Adipose tissue (tissue), 3 donors: ENCODE data around the gene VPS37D. TPM values are rescaled to one million over a fixed set of nuclear protein-coding genes. Genes with fewer than 3 reads are reported as not detected.
"Not testable (repeated sequence)": the region's sequence is repeated elsewhere in the genome, so short reads cannot be mapped to it uniquely, and the experiment has no call there.

Source experiments
- H3K27ac ChIP-seq: one replicate; pipeline ENCODE4 v1.5.1; 2013; ENCODE audit warnings: low read depth, low read length
- WGBS, 3 donors: extraction: QIAGEN DNeasy Blood & Tissue Kit; methylation state at CpG; one replicate each; pipeline ENCODE4 v1.1.7; 2013; 5-methylcytosine and 5-hydroxymethylcytosine counted together
- polyA plus RNA-seq, 3 donors: library from polyadenylated mRNA; stranded (reverse); fragments of 200-250 nt; gene quantifications; one replicate each; pipeline ENCODE4 v1.2.3, GENCODE V29; 2013
- donor health status: healthy with polysubstance abuse.
- donor health status: Bipolar disorder and iron deficiency.
- donor health status: healthy.

The VPS37D gene
- 1 to 10 TPM; 1.2 to 3.9 (median 1.3) TPM for polyA plus RNA-seq

DNA sequence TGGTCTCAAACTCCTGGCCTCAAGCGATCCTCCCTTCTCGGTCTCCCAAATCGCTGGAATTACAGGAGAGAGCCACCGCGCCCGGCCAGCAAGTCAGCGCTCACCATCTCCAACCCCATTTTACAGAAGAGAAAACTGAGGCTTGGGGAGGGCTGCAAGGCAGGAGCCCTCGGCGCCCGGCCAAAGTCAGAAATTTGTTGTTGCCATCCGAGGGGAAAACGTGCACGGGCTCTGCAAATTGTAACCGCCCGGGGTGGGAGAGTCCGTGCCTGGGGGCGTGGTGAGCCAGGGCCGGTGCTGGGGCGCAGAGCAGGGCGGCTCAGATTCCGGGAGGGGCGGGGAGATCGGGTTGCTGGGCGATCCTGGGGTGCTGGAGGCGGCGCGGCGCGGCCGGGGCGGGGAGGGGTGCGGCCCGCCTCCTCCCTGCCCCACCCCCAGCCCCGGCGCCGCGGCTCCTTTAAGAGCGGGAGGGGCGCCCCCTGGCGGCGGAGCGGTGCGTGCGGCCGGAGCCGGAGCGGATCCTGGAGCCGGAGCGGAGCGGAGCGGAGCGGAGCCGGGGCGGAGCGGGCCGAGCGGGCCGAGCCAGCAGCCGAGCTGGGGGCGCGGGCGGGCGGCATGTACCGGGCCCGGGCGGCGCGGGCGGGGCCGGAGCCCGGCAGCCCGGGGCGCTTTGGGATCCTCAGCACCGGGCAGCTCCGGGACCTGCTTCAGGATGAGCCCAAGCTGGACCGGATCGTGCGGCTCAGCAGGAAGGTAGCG lies at the start of gene VPS37D:
TSS of gene VPS37D (plus strand) at position 488 of the 759 bp plus-strand sequence. CDS start at position 616, 128 bp downstream.
- WGBS, 3 donors = 3 to 6% (median 5%) methylated on average over 48 to 79 of the region's 79 CpGs
- no peak within 1 kb of the TSS for H3K27ac ChIP-seq

DNA sequence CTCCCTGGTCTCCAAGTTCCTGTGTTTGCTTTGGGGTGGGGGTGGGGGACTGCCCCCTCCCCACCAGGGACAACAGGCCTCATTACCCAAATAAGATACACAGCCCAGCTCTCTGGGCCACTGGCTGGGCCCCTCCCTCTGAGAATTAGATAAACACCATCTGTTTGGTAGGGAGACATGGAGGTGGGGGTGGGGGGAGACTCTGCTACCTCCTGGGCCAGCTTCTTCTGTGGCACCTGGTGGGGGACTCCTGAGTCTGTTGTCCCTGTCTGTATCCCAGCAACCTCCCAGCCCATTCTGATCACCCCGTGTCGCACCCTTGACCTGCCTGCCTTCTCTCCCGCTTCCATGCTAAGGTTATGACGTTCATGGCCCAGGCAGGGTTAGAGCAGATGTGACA lies 49.1 kb upstream of the VPS37D start:
- H3K27ac ChIP-seq = no peak overlapping the region
- WGBS, 3 donors = 78 to 91% (median 78%) methylated on average over 4 of the region's 4 CpGs

- not testable (repeated sequence) for H3K27ac ChIP-seq
- 85 to 90% (median 88%) methylated on average over 11 of the region's 11 CpGs for WGBS, 3 donors
Observed at GRCh38 chr7:73619394-73619793, 48.2 kb upstream of the VPS37D start.

DNA sequence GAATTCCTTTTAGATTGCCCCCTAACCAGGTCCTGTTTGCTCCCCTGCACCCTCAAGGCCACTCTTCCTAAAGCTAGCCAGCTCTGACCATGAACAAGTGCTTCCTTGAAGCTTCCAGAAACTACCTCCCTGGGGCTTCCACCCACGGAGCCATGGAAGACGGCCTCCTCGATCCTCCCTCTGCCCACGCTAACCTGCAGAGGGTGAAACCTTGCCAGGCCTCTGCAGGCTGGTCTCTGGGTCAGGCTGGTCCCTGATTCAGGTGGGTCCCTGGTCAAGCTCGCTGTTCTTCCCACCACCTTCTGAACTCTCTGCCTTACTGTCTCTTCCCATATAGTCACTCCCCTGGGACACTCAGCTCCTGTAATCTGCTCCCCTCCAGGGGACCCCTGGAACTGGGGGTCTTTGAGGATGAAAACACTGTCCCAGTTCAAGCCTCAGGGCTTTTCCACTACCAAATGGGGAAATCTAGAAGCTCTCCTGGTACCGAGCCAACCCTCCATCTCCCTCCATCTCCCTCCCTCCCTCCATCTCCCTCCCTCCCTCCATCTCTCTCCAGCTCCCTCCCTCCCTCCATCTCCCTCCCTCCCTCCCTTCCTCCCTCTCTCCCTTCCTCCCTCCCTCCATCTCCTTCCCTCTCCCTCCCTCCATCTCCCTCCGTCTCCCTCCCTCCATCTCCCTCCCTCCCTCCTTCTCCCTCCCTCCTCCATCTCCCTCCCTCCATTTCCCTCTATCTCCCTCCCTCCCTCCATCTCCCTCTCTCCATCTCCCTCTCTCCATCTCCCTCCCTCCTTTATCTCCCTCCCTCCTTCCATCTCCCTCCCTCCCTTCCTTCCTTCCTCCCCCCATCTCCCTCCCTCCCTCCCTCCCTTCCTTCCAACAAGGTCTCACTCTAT lies 46.2 kb upstream of the VPS37D start:
- no peak overlapping the region for H3K27ac ChIP-seq
- WGBS, 3 donors = 48 to 63% (median 52%) methylated on average over 6 to 7 of the region's 7 CpGs

DNA sequence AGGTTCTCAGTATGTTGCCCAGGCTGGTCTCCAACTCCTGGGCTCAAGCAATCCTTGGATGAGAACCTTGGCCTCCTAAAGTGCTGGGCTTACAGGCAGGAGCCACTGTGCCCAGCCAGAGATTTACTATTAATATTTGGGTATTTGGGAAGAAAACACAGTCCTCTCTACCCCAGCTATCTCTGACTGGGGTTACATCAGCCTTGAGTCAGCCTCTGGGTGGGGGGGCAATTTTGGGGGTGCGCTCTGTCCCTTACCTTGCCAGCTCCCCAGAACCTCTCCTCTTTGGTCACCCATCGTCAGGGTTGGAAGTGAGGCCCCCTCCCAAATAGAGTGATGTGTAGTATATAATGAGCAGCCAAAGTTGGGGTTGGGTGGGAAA lies 45.1 kb upstream of the VPS37D start:
- 20 to 41% (median 29%) methylated on average over 2 of the region's 2 CpGs for WGBS, 3 donors
- H3K27ac ChIP-seq = no peak overlapping the region

DNA sequence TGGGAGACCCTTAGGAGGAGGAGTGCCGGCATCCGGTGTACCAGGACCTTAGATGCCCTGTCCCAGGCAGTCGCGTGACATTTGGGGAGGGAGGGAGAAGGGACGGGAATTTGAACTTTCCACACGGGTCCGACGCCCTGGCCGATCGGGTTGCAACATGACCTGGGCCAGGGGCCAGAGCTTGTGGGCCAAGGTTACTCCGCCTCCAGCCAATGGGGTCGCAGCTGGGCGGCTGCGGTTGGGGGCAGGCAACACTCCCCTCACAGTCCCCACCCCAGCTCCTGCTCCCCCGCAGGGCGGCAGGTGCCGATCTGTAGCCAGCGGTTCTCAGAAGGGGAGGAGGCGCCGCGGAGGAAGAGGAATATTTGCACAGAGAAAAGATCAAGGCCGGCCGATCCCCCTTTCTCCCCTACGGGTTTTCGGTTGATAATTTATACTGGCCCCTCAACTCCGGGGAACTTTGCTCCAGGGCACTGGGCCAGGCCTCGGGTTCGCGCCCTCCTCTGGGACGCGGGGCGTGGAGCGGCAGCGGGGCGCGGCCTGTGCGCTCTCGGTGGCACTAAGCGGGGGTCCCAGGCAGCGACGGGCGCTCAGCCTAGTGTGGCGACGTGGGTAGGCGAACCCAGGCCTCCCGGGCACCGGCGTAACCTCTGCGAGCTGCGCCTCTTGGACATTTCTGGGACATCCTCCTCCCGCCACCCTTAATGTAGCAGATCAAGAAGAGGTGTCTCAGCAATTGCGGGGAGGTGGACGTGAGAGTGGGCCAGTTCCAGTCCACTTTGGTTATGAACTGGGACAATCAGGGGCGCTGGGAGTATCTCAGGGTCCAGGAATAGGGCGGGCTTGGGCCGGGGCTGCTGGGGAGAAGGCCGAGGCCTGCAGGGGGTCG lies 44.5 kb upstream of the VPS37D start:
- WGBS, 3 donors = 2 to 6% (median 3%) methylated on average over 51 to 58 of the region's 58 CpGs
- no peak overlapping the region for H3K27ac ChIP-seq

DNA sequence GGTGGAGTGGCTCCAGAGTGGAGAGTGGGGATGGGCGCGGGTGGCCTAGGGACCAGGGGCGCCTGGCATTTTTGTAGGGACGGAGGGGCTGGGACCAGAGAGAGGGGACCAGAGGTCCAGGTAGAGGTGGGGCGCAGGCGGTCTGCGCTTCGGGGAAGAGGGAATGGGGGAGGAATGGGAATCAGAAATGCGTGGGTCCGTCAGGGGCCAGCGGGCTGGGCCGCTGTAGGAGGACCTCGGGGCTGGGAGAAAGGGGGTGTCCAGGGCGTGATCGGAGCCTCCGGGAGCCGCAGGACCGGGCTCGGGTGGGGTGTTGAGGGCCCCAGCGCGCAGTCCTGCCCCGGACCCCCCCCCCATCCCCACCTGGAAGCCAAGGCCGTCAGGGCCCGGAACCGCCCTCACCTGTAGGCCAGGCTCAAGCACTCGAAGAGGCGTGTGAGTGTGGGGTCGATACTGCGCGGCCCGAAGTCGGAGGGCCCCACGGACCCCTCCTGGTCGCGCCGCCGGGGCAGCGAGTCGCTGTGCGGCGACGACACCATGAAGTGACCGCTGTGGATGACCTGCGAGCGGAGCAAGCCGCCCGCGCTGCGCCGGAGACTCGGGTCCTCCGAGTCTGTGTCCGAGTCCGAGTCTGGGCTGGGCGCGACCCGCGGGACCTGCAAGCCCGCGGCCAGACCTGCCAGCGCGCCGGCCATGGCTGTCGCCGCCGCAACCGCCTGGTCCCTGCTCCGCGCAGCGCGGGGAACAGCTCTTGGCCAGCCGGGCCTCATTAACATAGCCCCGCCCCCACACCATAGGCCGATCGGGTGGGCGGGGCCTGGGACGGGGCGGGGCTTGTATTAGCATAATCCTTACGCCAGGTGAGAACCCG lies 43.6 kb upstream of the VPS37D start, which contains the start of gene MLXIPL:
TSS of gene MLXIPL (minus strand) at position 725 of the 871 bp plus-strand sequence. CDS start at position 695, 30 bp downstream.
- H3K27ac ChIP-seq = no peak within 1 kb of the TSS
- 2 to 4% (median 2%) methylated on average over 53 to 80 of the region's 80 CpGs for WGBS, 3 donors

DNA sequence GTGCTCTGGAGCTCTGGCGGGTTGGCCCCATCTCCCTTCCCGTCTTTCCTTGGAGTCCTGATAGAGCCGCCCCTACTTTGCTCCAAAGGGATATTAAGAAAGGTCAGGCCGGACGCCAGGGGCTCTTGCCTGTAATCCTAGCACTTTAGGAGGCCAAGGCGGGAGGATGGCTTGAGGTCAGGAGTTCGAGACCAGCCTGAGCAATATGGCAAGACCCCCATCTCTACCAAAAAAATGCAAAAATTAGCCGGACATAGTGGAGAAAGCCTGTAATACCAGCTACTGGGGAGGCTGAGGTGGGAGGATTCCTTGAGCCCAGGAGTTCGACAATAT lies 43.0 kb upstream of the VPS37D start:
- no peak overlapping the region for H3K27ac ChIP-seq
- whole genome bisulfite sequencing, 3 donors = 40 to 49% (median 42%) methylated on average over 9 of the region's 9 CpGs

DNA sequence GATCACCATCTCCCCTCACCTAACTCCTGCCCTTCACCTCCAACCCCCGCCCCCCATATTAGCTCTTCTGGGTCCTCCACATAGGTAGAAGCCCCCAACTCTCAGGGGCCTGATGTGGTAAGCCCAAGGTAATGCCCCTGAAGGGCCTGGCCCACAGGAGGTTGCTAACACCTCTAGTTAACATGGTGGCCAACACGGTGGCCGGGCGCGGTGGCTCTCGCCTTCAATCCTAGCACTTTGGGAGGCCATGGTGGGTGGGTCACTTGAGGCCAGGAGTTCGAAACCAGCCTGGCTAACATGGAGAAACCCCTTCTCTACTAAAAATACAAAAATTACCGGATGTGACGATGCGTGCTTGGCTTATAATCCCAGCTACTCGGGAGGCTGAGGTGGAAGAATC lies 42.4 kb upstream of the VPS37D start:
- 94 to 98% (median 95%) methylated on average over 11 of the region's 11 CpGs for WGBS, 3 donors
- no peak overlapping the region for H3K27ac ChIP-seq

GRCh38 chr7:73626814-73627213 lies 40.8 kb upstream of the VPS37D start:
- 29 to 38% (median 32%) methylated on average over 3 of the region's 3 CpGs for whole genome bisulfite sequencing, 3 donors
- no peak overlapping the region for H3K27ac ChIP-seq

DNA sequence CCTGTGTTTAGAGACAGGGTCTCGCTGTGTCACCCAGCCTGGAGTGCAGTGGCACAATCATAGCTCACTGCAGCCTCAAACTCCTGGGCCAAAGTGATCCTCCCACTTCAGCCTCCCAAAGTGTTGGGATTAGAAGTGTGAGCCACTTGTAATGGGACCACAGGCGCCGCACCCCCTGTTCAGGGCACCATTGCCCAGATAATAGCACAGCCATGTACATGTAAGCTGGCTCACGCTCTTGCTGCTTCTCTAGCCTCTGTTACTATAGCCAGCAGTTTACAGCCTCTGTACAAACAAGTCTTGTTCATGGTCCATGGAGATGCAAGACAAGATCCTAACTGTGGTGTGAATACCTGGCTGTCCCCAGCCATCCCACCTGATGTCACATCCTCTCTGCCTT lies 39.1 kb upstream of the VPS37D start:
- WGBS, 3 donors = 63 to 86% (median 83%) methylated on average over 4 of the region's 4 CpGs
- no peak overlapping the region for H3K27ac ChIP-seq

- H3K27ac ChIP-seq = no peak overlapping the region
- WGBS, 3 donors = 5 to 55% (median 11%) methylated on average over 1 of the region's 1 CpG
Observed at GRCh38 chr7:73631558-73631957, 36.1 kb upstream of the VPS37D start.

DNA sequence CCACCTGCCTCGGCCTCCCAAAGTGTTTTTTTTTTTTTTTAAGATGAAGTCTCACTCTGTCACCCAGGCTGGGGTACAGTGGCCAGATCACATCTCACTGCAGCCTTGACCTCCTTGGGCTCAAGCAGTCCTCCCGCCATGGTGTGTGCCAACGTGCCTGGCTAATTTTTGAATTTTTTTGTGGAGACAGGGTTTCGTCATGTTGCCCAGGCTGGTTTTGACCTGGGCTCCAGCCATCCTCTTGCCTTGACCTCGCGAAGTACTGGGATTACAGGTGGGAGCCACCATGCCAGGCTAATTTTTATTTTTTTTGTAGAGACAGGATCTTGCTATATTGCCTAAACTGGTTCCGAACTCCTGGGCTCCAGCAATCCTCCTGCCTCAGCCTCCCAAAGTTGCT lies 34.3 kb upstream of the VPS37D start:
- no peak overlapping the region for H3K27ac ChIP-seq
- 72 to 88% (median 83%) methylated on average over 7 of the region's 7 CpGs for WGBS, 3 donors

DNA sequence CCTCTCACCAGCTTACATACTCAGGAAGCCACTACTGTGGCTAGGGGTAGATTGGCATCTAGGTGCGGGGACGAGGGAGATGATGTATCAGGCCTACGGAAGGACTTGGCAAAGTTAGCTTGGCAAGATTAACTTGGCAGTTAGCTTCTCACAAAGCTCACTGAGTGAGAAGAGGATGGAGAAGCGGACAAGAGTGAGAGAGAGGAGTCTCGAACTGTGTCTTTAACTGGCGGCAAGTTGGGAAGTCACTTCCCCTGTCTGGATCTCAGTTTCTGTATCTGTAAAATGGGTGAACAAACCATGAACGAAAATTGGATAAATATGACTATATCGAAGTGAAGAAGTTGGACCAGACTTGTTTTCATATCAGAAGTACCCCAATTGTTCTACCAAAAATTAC lies 33.8 kb upstream of the VPS37D start:
- 77 to 84% (median 82%) methylated on average over 8 of the region's 8 CpGs for WGBS, 3 donors

GRCh38 chr7:73635428-73636200 lies 32.0 kb upstream of the VPS37D start:
- WGBS, 3 donors = 81 to 90% (median 84%) methylated on average over 8 of the region's 8 CpGs
- no peak overlapping the region for H3K27ac ChIP-seq

More for the DNA sequence above, 33.8 kb upstream of the VPS37D start:
- H3K27ac ChIP-seq = no peak overlapping the region

GRCh38 chr7:73638911-73639310 lies 28.7 kb upstream of the VPS37D start:
- no peak overlapping the region for H3K27ac ChIP-seq
- 31 to 77% (median 38%) methylated on average over 3 of the region's 3 CpGs for WGBS, 3 donors

- 57 to 69% (median 59%) methylated on average over 2 of the region's 2 CpGs for WGBS, 3 donors
- no peak overlapping the region for H3K27ac ChIP-seq
Observed at GRCh38 chr7:73642834-73643233, 24.8 kb upstream of the VPS37D start.
